CD14-positive monocyte (primary cell): ENCODE data around the gene SPCS3. TPM values are rescaled to one million over a fixed set of nuclear protein-coding genes. Genes with fewer than 3 reads are reported as not detected.

Experiments
- DNase-seq, 3 donors: peaks; one replicate each; pipeline ENCODE4 v3.0.0-alpha.2; 2011 to 2022
- H2AFZ ChIP-seq: 2 replicates; pipeline ENCODE4 v1.6.0; 2012; ENCODE audit warnings: mild to moderate bottlenecking, low read depth, low read length, inconsistent platforms; ENCODE audit not compliant: insufficient read depth, poor library complexity, severe bottlenecking
- H3K27ac ChIP-seq, 2 donors: 1 replicate in 1 of 2; 2 replicates in 1 of 2; pipeline ENCODE4 v1.5.1; 2012 to 2013; ENCODE audit warnings: low read length in 2 of 2, control low read depth in 1 of 2, inconsistent platforms in 1 of 2, low read depth in 1 of 2, mild to moderate bottlenecking in 1 of 2
- H3K27me3 ChIP-seq, 2 donors: one replicate each; pipeline versions ENCODE4 v1.6.0 to v1.6.1; 2011 to 2013; ENCODE audit warnings: low read length in 2 of 2; ENCODE audit not compliant: control insufficient read depth in 2 of 2, insufficient read depth in 2 of 2
- H3K36me3 ChIP-seq, 2 donors: replicated peaks in 1 of 2; 1 replicate in 1 of 2; 2 replicates in 1 of 2; pipeline versions ENCODE4 v1.5.1 to v1.6.1; 2012 to 2013; ENCODE audit warnings: low read length in 2 of 2, control low read depth in 1 of 2, inconsistent platforms in 1 of 2, mild to moderate bottlenecking in 1 of 2; ENCODE audit not compliant: insufficient read depth in 2 of 2, control insufficient read depth in 1 of 2
- H3K4me1 ChIP-seq, 2 donors: 1 replicate in 1 of 2; 2 replicates in 1 of 2; pipeline versions ENCODE4 v1.5.1 to v1.6.1; 2012 to 2013; ENCODE audit warnings: low read length in 2 of 2, control low read depth in 1 of 2, inconsistent platforms in 1 of 2, mild to moderate bottlenecking in 1 of 2, moderate library complexity in 1 of 2; ENCODE audit not compliant: insufficient read depth in 2 of 2, control insufficient read depth in 1 of 2
- H3K4me2 ChIP-seq: replicated peaks from 2 replicates; pipeline ENCODE3; 2012; ENCODE audit warnings: low read length, moderate library complexity, mild to moderate bottlenecking; ENCODE audit not compliant: poor library complexity, severe bottlenecking; ENCODE audit errors: extremely low read depth
- H3K4me3 ChIP-seq, 3 experiments: fragments of 200-600 bp in 1 of 3; sonication (generic) in 1 of 3; replicated peaks in 1 of 3; 1 replicate in 2 of 3; 2 replicates in 1 of 3; pipeline ENCODE4 v1.5.1; 2011 to 2013; ENCODE audit warnings: low read length in 3 of 3, mild to moderate bottlenecking in 3 of 3, control low read depth in 2 of 3, low read depth in 2 of 3, inconsistent platforms in 1 of 3, moderate library complexity in 1 of 3
- H3K79me2 ChIP-seq: 2 replicates; pipeline ENCODE4 v1.6.0; 2012; ENCODE audit warnings: mild to moderate bottlenecking, control low read depth, inconsistent platforms, low read length, moderate library complexity; ENCODE audit not compliant: insufficient read depth
- H3K9ac ChIP-seq: 2 replicates; pipeline ENCODE4 v1.6.0; 2017; ENCODE audit warnings: low read length, mild to moderate bottlenecking; ENCODE audit not compliant: insufficient read depth, poor library complexity, severe bottlenecking
- H3K9me3 ChIP-seq, 2 donors: replicated peaks in 1 of 2; 1 replicate in 1 of 2; 2 replicates in 1 of 2; pipeline versions ENCODE4 v1.5.1 to v1.6.1; 2012 to 2013; ENCODE audit warnings: low read length in 2 of 2, control low read depth in 1 of 2; ENCODE audit not compliant: control insufficient read depth in 1 of 2, insufficient read depth in 1 of 2
- H4K20me1 ChIP-seq: 2 replicates; pipeline ENCODE4 v1.6.0; 2012; ENCODE audit warnings: mild to moderate bottlenecking, low read length, control low read depth, moderate library complexity; ENCODE audit not compliant: insufficient read depth
- H3K27ac Mint-ChIP-seq, 7 donors: one replicate each; pipeline ENCODE4 v1.8.0; 2020; ENCODE audit warnings: mild to moderate bottlenecking in 7 of 7, mixed read lengths in 7 of 7, moderate library complexity in 6 of 7, inconsistent platforms in 2 of 7
- H3K27me3 Mint-ChIP-seq, 3 donors: one replicate each; pipeline ENCODE4 v1.8.0; 2021 to 2022; ENCODE audit warnings: low read depth in 3 of 3, mild to moderate bottlenecking in 3 of 3, mixed read lengths in 3 of 3, moderate library complexity in 3 of 3, inconsistent platforms in 1 of 3
- H3K36me3 Mint-ChIP-seq, 2 donors: one replicate each; pipeline ENCODE4 v1.8.0; 2020; ENCODE audit warnings: mixed read lengths in 2 of 2, inconsistent platforms in 1 of 2, mild to moderate bottlenecking in 1 of 2
- H3K4me1 Mint-ChIP-seq: one replicate; pipeline ENCODE4 v1.8.0; 2020; ENCODE audit warnings: mild to moderate bottlenecking, mixed read lengths
- H3K4me3 Mint-ChIP-seq, 2 donors: one replicate each; pipeline ENCODE4 v1.8.0; 2020; ENCODE audit warnings: mild to moderate bottlenecking in 2 of 2, mixed read lengths in 2 of 2, moderate library complexity in 1 of 2
- H3K9me3 Mint-ChIP-seq, 7 donors: one replicate each; pipeline ENCODE4 v1.8.0; 2020 to 2022; ENCODE audit warnings: mixed read lengths in 7 of 7, mild to moderate bottlenecking in 6 of 7, moderate library complexity in 6 of 7, inconsistent platforms in 2 of 7
- WGBS: methylation state at CpG from one replicate; pipeline ENCODE4 v1.1.5; 2013; ENCODE audit warnings: missing lambda C conversion rate; ENCODE audit not compliant: insufficient coverage; 5-methylcytosine and 5-hydroxymethylcytosine counted together
- intact Hi-C, 2 donors: fragments of 100-400 bp; cut with micrococcal nuclease; formaldehyde crosslinking; loops; one replicate each; pipeline versions ENCODE4 v1.15.0 to v1.15.1; 2023
- polyA plus RNA-seq, 3 donors: library from polyadenylated mRNA; depleted of rRNA in 1 of 3; unstranded in 2 of 3; stranded (reverse) in 1 of 3; fragments of 300-500 nt in 2 of 3; fragments of >200 nt in 1 of 3; fragmentation: Illumina TruSeq in 2 of 3; gene quantifications; 1 replicate in 2 of 3; 2 replicates in 1 of 3; pipeline ENCODE4 v1.2.3, GENCODE V29; 2012 to 2021
- TF ChIP-seq, protein P1 (sequence below): fragments of 200-600 bp; IDR thresholded peaks from one replicate; pipeline ENCODE4 v1.8.0; 2022; ENCODE audit warnings: antibody characterized with exemption, mild to moderate bottlenecking

SPCS3 gene
- polyA plus RNA-seq, 3 donors, result 50.4 to 112 (median 107) TPM

- Mint-ChIP-seq H3K27ac (no peak overlapping the region), H3K4me3 (no peak overlapping the region), H3K4me1 (peaks cover 2% of the 10 kb centered on the region), H3K36me3 (peaks cover 10 to 11% of the 10 kb centered on the region in 2 donors), H3K27me3 (peaks cover 0 to 2% (median 1%) of the 10 kb centered on the region in 3 donors), H3K9me3 (peaks cover 11 to 33% (median 25%) of the 10 kb centered on the region in 7 donors)
- Histone ChIP-seq H3K4me2 (no peak overlapping the region), H3K27me3 (no peaks in the 10 kb centered on the region), H3K9ac (no peak overlapping the region), H3K79me2 (no peaks in the 10 kb centered on the region), H3K4me3 (no peak overlapping the region), H3K4me1 (no peaks in the 10 kb centered on the region), H4K20me1 (no peaks in the 10 kb centered on the region), H3K27ac (no peak overlapping the region), H3K36me3 (no peaks in the 10 kb centered on the region), H3K9me3 (peaks cover 26 to 30% of the 10 kb centered on the region in 2 donors), H2AFZ (no peak overlapping the region)
- WGBS, result 78% methylated on average over 3 of the region's 8 CpGs
- TF ChIP-seq, protein P1, sequence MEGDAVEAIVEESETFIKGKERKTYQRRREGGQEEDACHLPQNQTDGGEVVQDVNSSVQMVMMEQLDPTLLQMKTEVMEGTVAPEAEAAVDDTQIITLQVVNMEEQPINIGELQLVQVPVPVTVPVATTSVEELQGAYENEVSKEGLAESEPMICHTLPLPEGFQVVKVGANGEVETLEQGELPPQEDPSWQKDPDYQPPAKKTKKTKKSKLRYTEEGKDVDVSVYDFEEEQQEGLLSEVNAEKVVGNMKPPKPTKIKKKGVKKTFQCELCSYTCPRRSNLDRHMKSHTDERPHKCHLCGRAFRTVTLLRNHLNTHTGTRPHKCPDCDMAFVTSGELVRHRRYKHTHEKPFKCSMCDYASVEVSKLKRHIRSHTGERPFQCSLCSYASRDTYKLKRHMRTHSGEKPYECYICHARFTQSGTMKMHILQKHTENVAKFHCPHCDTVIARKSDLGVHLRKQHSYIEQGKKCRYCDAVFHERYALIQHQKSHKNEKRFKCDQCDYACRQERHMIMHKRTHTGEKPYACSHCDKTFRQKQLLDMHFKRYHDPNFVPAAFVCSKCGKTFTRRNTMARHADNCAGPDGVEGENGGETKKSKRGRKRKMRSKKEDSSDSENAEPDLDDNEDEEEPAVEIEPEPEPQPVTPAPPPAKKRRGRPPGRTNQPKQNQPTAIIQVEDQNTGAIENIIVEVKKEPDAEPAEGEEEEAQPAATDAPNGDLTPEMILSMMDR, result peak; percentile 74
- DNase-seq, result peak; percentile 13 to 32 (median 18)
- intact Hi-C loops, result loop anchor here (5.0 to 10.0 kb wide), 2 partner anchors 304 to 1976 kb away; no protein-coding TSS in a partner anchor
These were observed 21.3 kb downstream of the SPCS3 start for GRCh38 chr4:176340871-176341685.

GRCh38 chr4:176342384-176342783 lies 22.6 kb downstream of the SPCS3 start:
- Mint-ChIP-seq H3K4me3 (no peak overlapping the region), H3K36me3 (peaks cover 0 to 6% of the 10 kb centered on the region in 2 donors), H3K27me3 (peaks cover 0 to 2% (median 1%) of the 10 kb centered on the region in 3 donors), H3K27ac (no peak overlapping the region), H3K9me3 (peaks cover 11 to 33% (median 25%) of the 10 kb centered on the region in 7 donors), H3K4me1 (peaks cover 2% of the 10 kb centered on the region)
- H4K20me1 ChIP-seq, result no peaks in the 10 kb centered on the region
- H3K4me2 ChIP-seq, result no peak overlapping the region
- no peak overlapping the region for H3K27ac ChIP-seq
- no peaks in the 10 kb centered on the region for H3K79me2 ChIP-seq
- no peak overlapping the region for H3K9ac ChIP-seq
- DNase-seq, result no peak
- WGBS, result 100% methylated on average over 7 of the region's 7 CpGs
- no peaks in the 10 kb centered on the region for H3K36me3 ChIP-seq
- H3K27me3 ChIP-seq, result no peaks in the 10 kb centered on the region
- H3K4me3 ChIP-seq, result no peak overlapping the region
- H2AFZ ChIP-seq, result no peak overlapping the region
- intact Hi-C loops, result loop anchor here (5.0 to 10.0 kb wide), 2 partner anchors 305 to 1978 kb away; no protein-coding TSS in a partner anchor
- TF ChIP-seq, protein P1, result no peak
- peaks cover 26 to 30% of the 10 kb centered on the region in 2 donors for H3K9me3 ChIP-seq
- no peaks in the 10 kb centered on the region for H3K4me1 ChIP-seq
